PC-3 (cell line): ENCODE results near the gene SUSD3. TPM values are rescaled to one million over a fixed set of nuclear protein-coding genes. Genes with fewer than 3 reads are reported as not detected.
"Not testable (repeated sequence)": the region's sequence is repeated elsewhere in the genome, so short reads cannot be mapped to it uniquely, and the experiment has no call there.

ENCODE experiments used
- ATAC-seq: fragments of 200-7000 bp; cut with Tn5 transposase; 2 replicates; pipeline ENCODE4 v1.9.1; 2020; ENCODE audit warnings: mild to moderate bottlenecking, moderate library complexity
- BruUV-seq: library from RNA; stranded (reverse); fragments of 400-500 nt; replicated peaks from 2 replicates; lab custom pipeline; 2021; lab: Mats Ljungman, UMichigan
- CTCF ChIA-PET: fragments of 300-600 bp; sonication (Branson Sonifier 250); formaldehyde crosslinking; loops from one replicate; lab custom pipeline; 2022; ENCODE audit warnings: antibody characterized with exemption; lab: Charles Lee
- POLR2A ChIA-PET: fragments of 300-600 bp; sonication (Branson Sonifier 250); formaldehyde crosslinking; loops from one replicate; lab custom pipeline; 2022; ENCODE audit warnings: antibody characterized with exemption; ENCODE audit not compliant: unreplicated experiment; lab: Charles Lee
- DNase-seq: peaks from one replicate; pipeline ENCODE4 v3.0.0-alpha.2; 2015
- H2AFZ ChIP-seq: fragments of 300-600 bp; sonication (generic); 2 replicates; pipeline ENCODE4 v1.6.0; 2016; ENCODE audit warnings: antibody characterized with exemption, low read length
- H3F3A ChIP-seq: fragments of 300-600 bp; sonication (generic); one replicate; pipeline ENCODE4 v1.6.0; 2017; ENCODE audit warnings: antibody characterized with exemption, low read length, control low read depth, mild to moderate bottlenecking; ENCODE audit not compliant: unreplicated experiment
- H3K27ac ChIP-seq: fragments of 300-600 bp; sonication (generic); 2 replicates; pipeline ENCODE4 v1.5.1; 2016; ENCODE audit warnings: mild to moderate bottlenecking, low read length
- H3K27me3 ChIP-seq: fragments of 300-600 bp; sonication (generic); 2 replicates; pipeline ENCODE4 v1.6.1; 2016; ENCODE audit warnings: low read length, mixed read lengths
- H3K36me3 ChIP-seq: fragments of 300-600 bp; sonication (generic); 2 replicates; pipeline ENCODE4 v1.6.1; 2016; ENCODE audit warnings: low read depth, mixed run types, low read length, mixed read lengths
- H3K4me1 ChIP-seq: fragments of 300-600 bp; sonication (generic); 2 replicates; pipeline ENCODE4 v1.5.1; 2016; ENCODE audit warnings: low read length; ENCODE audit not compliant: insufficient read depth
- H3K4me2 ChIP-seq: fragments of 300-600 bp; sonication (generic); 2 replicates; pipeline ENCODE4 v1.6.0; 2016; ENCODE audit warnings: low read length
- H3K4me3 ChIP-seq: fragments of 300-600 bp; sonication (generic); 2 replicates; pipeline ENCODE4 v1.5.1; 2016; ENCODE audit warnings: mild to moderate bottlenecking, low read length, mixed read lengths
- H3K79me2 ChIP-seq: fragments of 300-600 bp; sonication (generic); 2 replicates; pipeline ENCODE4 v1.6.1; 2017; ENCODE audit warnings: low read length, mixed read lengths
- H3K9ac ChIP-seq: fragments of 300-600 bp; sonication (generic); 2 replicates; pipeline ENCODE4 v1.6.0; 2016; ENCODE audit warnings: mild to moderate bottlenecking, low read length
- H3K9me2 ChIP-seq: fragments of 300-600 bp; sonication (generic); replicated peaks from 2 replicates; pipeline ENCODE4 v1.6.1; 2016; ENCODE audit warnings: mixed run types, low read length, mixed read lengths
- H3K9me3 ChIP-seq: fragments of 300-600 bp; sonication (generic); 2 replicates; pipeline ENCODE4 v1.6.1; 2016; ENCODE audit warnings: low read length, mixed read lengths
- H4K20me1 ChIP-seq: fragments of 300-600 bp; sonication (generic); 2 replicates; pipeline ENCODE4 v1.6.1; 2016; ENCODE audit warnings: low read length, mixed read lengths
- CTCF ChIP-seq: fragments of 300-600 bp; sonication (generic); conservative IDR thresholded peaks from 2 replicates; pipeline ENCODE4 v1.5.1; 2017; ENCODE audit warnings: antibody characterized with exemption, low read depth, mild to moderate bottlenecking, low read length
- EZH2 ChIP-seq: fragments of 300-600 bp; sonication (generic); IDR thresholded peaks from one replicate; pipeline ENCODE4 v1.6.1; 2017; ENCODE audit warnings: antibody characterized with exemption, mild to moderate bottlenecking, low read length; ENCODE audit not compliant: unreplicated experiment
- EZH2phosphoT487 ChIP-seq: fragments of 300-600 bp; sonication (generic); IDR thresholded peaks from 2 replicates; pipeline ENCODE4 v1.6.1; 2018; ENCODE audit warnings: mild to moderate bottlenecking, antibody characterized with exemption, low read length, borderline replicate concordance
- intact Hi-C: fragments of 100-400 bp; cut with micrococcal nuclease; formaldehyde crosslinking; loops from 2 replicates; pipeline ENCODE4 v1.9.0; 2023
- total RNA-seq: library from RNA; depleted of rRNA; stranded (reverse); fragments of >200 nt; gene quantifications from 2 replicates; pipeline ENCODE4 v1.2.3, GENCODE V29; 2014

Gene SUSD3
- total RNA-seq, 1 experiment from 2014 or later = 13.4 TPM

- Histone ChIP-seq H3K9ac (no peak overlapping the region), H3K79me2 (no peaks in the 10 kb centered on the region), H3K4me2 (no peak overlapping the region), H3K4me1 (peaks cover 27% of the 10 kb centered on the region), H3K9me2 (no peaks in the 10 kb centered on the region), H3K9me3 (no peaks in the 10 kb centered on the region), H3F3A (no peaks in the 10 kb centered on the region), H4K20me1 (no peaks in the 10 kb centered on the region), H2AFZ (no peak overlapping the region), H3K27ac (no peak overlapping the region), H3K4me3 (no peak overlapping the region), H3K36me3 (no peaks in the 10 kb centered on the region; the same call in 1 of the 2 replicates), H3K27me3 (no peaks in the 10 kb centered on the region)
- TF ChIP-seq EZH2phosphoT487 = no peak
- intact Hi-C loops = no loop called here
- no peak for ATAC-seq
- ChIA-PET CTCF (no interaction called here), POLR2A (no interaction called here)
- no peak for DNase-seq
- BruUV-seq = no TSS peak
These were observed 57.1 kb downstream of the SUSD3 start for GRCh38 chr9:93115486-93116071.

- no peak overlapping the region for H3K4me2 ChIP-seq
- H3K36me3 ChIP-seq = no peaks in the 10 kb centered on the region; the same call in 1 of the 2 replicates
- no peaks in the 10 kb centered on the region for H3F3A ChIP-seq
- no peak for ATAC-seq
- no peak overlapping the region for H2AFZ ChIP-seq
- no peak overlapping the region for H3K4me3 ChIP-seq
- no peak overlapping the region for H3K9ac ChIP-seq
- H3K9me2 ChIP-seq = no peaks in the 10 kb centered on the region
- no peaks in the 10 kb centered on the region for H3K27me3 ChIP-seq
- intact Hi-C loops = no loop called here
- H3K27ac ChIP-seq = no peak overlapping the region
- H3K9me3 ChIP-seq = no peaks in the 10 kb centered on the region
- TF ChIP-seq CTCF = no peak
- no peak for TF ChIP-seq EZH2
- TF ChIP-seq EZH2phosphoT487 = no peak
- POLR2A ChIA-PET = no interaction called here
- DNase-seq = no peak
- BruUV-seq = no TSS peak
- CTCF ChIA-PET = no interaction called here
- peaks cover 22% of the 10 kb centered on the region for H3K4me1 ChIP-seq
- H4K20me1 ChIP-seq = no peaks in the 10 kb centered on the region
- H3K79me2 ChIP-seq = no peaks in the 10 kb centered on the region
These were observed 57.8 kb downstream of the SUSD3 start for GRCh38 chr9:93116072-93116961.

- peaks cover 12% of the 10 kb centered on the region for H3K4me1 ChIP-seq
- H3F3A ChIP-seq, H3K27ac ChIP-seq, H3K36me3 ChIP-seq, H3K79me2 ChIP-seq, DNase-seq, H2AFZ ChIP-seq, H3K9me3 ChIP-seq, H3K9ac ChIP-seq, H3K27me3 ChIP-seq, POLR2A ChIA-PET, intact Hi-C loops, H4K20me1 ChIP-seq, H3K4me3 ChIP-seq, ATAC-seq, CTCF ChIA-PET, H3K4me2 ChIP-seq, H3K9me2 ChIP-seq, BruUV-seq: not testable (repeated sequence)
These were observed 59.0 kb downstream of the SUSD3 start for GRCh38 chr9:93117521-93117920.
